Vagina (tissue), 2 donors: ENCODE results near the gene CHPT1.

Experiments
- CTCF ChIP-seq, 3 experiments: fragments of 450-650 bp in 2 of 3; fragments of 200-600 bp in 1 of 3; sonication (generic) in 1 of 3; IDR thresholded peaks; one replicate each; pipeline ENCODE4 v1.5.1; 2017 to 2019; ENCODE audit warnings: antibody characterized with exemption in 3 of 3, mild to moderate bottlenecking in 2 of 3, moderate library complexity in 2 of 3
- POLR2A ChIP-seq, 2 donors: fragments of 450-650 bp; IDR thresholded peaks; one replicate each; pipeline ENCODE4 v1.6.1; 2017; ENCODE audit warnings: antibody characterized with exemption in 2 of 2, mild to moderate bottlenecking in 2 of 2, moderate library complexity in 2 of 2
- POLR2AphosphoS5 ChIP-seq, 2 donors: sonication (generic); formaldehyde crosslinking; IDR thresholded peaks; one replicate each; pipeline ENCODE4 v1.9.0; 2017; ENCODE audit warnings: antibody characterized with exemption in 2 of 2, mild to moderate bottlenecking in 2 of 2, low read depth in 1 of 2; ENCODE audit not compliant: insufficient read depth in 1 of 2

DNA sequence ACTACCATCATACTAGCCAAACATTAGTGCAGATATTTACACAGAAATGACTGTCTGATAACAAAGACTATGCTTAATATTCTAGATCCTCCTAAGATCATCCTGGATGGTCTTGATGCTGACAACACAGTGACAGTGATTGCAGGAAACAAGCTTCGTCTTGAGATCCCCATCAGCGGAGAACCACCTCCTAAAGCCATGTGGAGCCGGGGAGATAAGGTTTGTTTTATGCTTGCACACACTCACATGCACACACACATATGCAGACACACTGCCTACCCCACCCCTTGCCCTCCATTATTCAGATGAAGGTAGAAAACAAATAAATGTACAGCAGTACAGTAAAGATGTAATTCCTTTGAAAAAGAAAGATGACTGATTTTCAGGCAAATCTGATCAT is 44.4 kb upstream of the CHPT1 start:
- TF ChIP-seq CTCF (IDR thresholded peaks at IDR 0.05) (no peak), POLR2A (IDR thresholded peaks at IDR 0.05) (no peak), POLR2AphosphoS5 (IDR thresholded peaks at IDR 0.05; ENCODE audit: insufficient read depth in 1 of 2, low read depth in 1 of 2) (no peak)
